Effector memory CD4-positive, alpha-beta T cell (primary cell): ENCODE data around the gene SLC7A6.

Experiments used
- DNase-seq, 3 donors: peaks; one replicate each; pipeline ENCODE4 v3.0.0-alpha.2; 2020
- H3K27ac ChIP-seq: 2 replicates; pipeline ENCODE4 v1.7.0; 2013; ENCODE audit warnings: mild to moderate bottlenecking, low read length, moderate library complexity; ENCODE audit not compliant: insufficient read depth, poor library complexity, severe bottlenecking
- H3K27me3 ChIP-seq: replicated peaks from 2 replicates; pipeline ENCODE4 v1.7.0; 2013; ENCODE audit warnings: mild to moderate bottlenecking, low read length; ENCODE audit not compliant: insufficient read depth, control insufficient read depth, poor library complexity, severe bottlenecking
- H3K36me3 ChIP-seq: 2 replicates; pipeline ENCODE4 v1.7.0; 2013; ENCODE audit warnings: mild to moderate bottlenecking, low read length, moderate library complexity; ENCODE audit not compliant: control insufficient read depth, insufficient read depth
- H3K4me1 ChIP-seq: 2 replicates; pipeline ENCODE4 v1.7.0; 2013; ENCODE audit warnings: low read length, mild to moderate bottlenecking; ENCODE audit not compliant: control insufficient read depth, insufficient read depth, poor library complexity, severe bottlenecking
- H3K4me3 ChIP-seq: 2 replicates; pipeline ENCODE4 v1.7.0; 2013; ENCODE audit warnings: low read length, low read depth, mild to moderate bottlenecking; ENCODE audit not compliant: insufficient read depth, poor library complexity, severe bottlenecking
- H3K9me3 ChIP-seq: 2 replicates; pipeline ENCODE4 v1.7.0; 2013; ENCODE audit warnings: mild to moderate bottlenecking, low read length, moderate library complexity; ENCODE audit not compliant: control insufficient read depth

Gene SLC7A6

DNA sequence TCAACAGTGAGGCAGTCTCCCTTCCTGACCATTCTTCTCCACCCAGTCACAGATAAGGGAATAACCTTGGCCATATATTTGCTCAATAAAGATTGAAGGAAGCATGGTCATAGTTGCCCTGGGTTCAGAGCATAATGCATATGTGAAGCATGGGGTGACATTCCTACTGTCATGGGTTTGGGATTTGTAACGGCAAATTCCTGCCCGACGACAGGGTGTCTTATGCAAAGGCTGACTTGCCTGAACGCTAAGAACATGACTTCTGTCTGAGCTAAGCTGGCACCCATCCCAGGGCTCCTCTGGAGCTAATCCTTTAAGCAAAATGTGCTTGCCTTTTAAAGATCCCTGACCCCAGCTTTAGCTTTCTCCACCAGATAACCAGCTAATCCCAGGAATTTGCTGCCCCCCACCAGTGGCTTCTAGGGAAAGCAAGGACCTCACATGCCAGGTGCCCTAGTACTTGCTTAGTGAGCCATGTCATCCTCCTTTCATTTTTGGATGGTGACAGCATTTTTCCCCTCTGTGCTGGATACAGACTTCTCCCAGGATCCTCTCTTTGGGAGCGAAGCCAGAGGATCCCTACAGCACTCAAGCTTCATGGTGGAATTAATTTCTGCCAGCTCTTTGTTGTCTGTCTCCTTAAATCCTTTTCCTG, 34.7 kb downstream of the SLC7A6 start:
- DNase-seq: no peak
- Histone ChIP-seq H3K4me1 (no peaks in the 10 kb centered on the region), H3K27ac (no peak overlapping the region), H3K27me3 (no peaks in the 10 kb centered on the region), H3K4me3 (no peak overlapping the region), H3K36me3 (peaks cover 93% of the 10 kb centered on the region), H3K9me3 (no peaks in the 10 kb centered on the region)

DNA sequence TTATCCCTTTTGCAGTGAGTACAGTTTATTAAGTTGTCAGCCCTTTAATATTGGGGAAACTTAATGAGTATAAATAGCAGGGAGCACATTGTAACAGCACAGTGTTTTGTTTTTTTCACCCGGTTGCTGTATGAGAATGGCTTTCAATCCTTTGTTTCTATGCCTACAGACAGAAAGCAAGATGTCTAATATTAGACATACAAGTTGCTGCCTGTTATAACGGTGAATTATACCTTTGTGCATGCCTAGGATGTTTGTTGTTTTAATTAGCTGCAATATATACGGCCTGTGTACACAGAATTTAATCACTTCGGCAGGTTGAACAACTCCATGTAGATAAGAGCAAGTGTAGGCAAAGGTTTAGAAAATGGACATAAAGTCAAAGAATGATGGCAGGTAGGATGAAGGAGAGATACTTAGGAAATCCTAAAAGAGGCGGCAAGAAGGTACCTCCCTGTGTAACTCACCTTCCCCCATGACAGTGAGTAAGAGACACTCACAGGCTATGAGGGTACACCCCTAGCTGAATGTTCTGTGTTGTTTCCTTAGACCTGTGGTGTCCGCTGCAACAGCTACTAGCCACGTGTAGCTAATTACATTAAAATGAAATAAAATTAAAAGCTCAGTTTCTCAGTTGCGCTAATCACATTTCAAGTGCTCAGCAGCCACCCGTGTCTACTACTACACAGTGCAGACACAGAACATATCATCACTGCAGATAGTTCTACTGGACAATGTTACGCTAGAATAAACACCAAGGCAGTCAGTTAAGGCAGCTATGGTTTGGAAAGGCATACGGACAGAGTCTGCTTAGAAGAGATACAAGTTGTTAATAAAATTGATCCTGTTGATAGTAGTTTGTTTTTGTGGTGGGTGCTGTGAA, 35.5 kb downstream of the SLC7A6 start:
- H3K36me3 ChIP-seq: peaks cover 93% of the 10 kb centered on the region
- no peaks in the 10 kb centered on the region for H3K4me1 ChIP-seq
- H3K4me3 ChIP-seq: no peak overlapping the region

DNA sequence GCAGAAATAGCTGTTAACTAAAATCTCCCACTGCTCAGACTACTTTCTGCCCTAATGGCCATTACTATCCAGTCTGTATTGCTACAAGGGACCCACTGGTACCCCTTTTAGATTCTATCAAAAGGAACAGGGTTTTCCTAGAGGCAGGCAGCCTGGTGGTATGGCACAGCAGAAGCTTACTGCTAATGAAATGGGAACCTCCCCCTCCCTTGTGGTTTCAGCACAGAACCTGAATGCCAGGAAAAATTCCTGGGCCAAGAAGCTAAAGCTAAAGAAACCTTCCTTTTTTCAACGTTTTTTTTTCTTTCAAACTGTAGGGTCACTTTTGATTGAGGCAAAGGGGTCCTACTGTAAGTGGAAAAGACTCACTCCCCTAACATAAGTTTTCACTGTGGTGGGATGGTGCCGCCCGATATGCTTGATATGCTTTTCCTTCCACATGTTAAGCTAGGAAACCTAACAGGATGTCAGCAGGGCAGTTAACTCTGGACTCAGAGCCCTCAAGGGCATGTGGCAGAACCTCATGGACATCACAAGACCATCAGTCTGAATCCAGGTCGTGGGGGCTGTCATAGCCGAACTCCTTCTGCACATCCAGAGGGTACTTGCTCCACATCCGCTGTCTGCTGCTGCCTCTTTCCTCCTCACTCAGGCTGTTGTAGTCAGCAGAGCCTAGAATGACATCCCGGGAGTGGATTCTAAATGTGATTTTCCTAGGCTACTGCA, 36.6 kb downstream of the SLC7A6 start:
- peaks cover 92% of the 10 kb centered on the region for H3K36me3 ChIP-seq
- no peak overlapping the region for H3K27ac ChIP-seq
- H3K4me1 ChIP-seq: no peaks in the 10 kb centered on the region

More for the DNA sequence above, 35.5 kb downstream of the SLC7A6 start:
- Histone ChIP-seq H3K27me3 (no peaks in the 10 kb centered on the region), H3K27ac (no peak overlapping the region), H3K9me3 (no peaks in the 10 kb centered on the region)
- no peak for DNase-seq

DNA sequence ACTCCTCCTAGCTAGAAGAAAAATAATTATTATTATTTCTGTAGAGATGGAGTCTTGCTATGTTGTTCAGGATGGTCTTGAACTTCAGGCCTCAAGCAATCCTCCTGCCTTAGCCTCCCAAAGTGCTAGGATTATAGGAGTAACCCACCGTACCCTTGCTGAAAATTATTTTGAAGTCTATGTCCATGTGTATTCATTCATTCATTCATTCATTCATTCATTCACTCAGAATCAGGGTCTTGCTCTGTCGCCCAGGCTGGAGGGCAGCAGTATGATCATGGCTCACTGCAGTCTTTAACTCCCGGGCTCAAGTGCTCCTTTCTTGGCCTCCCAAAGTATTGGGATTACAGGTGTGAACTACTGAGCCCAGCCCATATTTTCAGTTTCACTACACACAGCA, 42.3 kb downstream of the SLC7A6 start:
- Histone ChIP-seq H3K4me3 (no peak overlapping the region), H3K27me3 (no peaks in the 10 kb centered on the region), H3K9me3 (no peaks in the 10 kb centered on the region), H3K36me3 (peaks cover 57% of the 10 kb centered on the region), H3K4me1 (peaks cover 10% of the 10 kb centered on the region), H3K27ac (no peak overlapping the region)
- no peak for DNase-seq

More for the DNA sequence above, 36.6 kb downstream of the SLC7A6 start:
- no peak for DNase-seq
- Histone ChIP-seq H3K27me3 (no peaks in the 10 kb centered on the region), H3K4me3 (no peak overlapping the region), H3K9me3 (no peaks in the 10 kb centered on the region)

DNA sequence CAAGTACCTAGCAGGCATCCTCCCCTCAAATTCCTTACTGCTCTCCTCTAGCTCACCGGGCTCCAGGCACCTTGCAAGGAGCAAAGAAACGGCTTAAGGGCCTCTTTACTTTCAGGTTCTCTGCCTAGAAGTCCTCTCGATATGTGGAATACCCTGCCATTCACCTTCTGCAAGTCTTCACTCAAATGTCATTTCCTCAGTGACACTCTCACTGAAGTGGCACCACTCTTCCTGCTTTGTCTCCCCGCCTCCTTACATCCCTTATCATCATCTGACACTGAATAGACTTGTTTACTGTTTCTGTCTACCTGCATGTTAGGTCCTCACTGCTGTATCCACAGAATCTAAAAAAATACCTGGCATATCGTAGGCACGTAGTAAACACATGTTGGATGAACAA, 45.5 kb downstream of the SLC7A6 start:
- H3K36me3 ChIP-seq: peaks cover 30% of the 10 kb centered on the region
- no peaks in the 10 kb centered on the region for H3K9me3 ChIP-seq
- H3K27ac ChIP-seq: peak overlapping the region; percentile 84
- peaks cover 13% of the 10 kb centered on the region for H3K4me1 ChIP-seq
- peak overlapping the region; percentile 88 for H3K4me3 ChIP-seq
- no peaks in the 10 kb centered on the region for H3K27me3 ChIP-seq
- DNase-seq: no peak

DNA sequence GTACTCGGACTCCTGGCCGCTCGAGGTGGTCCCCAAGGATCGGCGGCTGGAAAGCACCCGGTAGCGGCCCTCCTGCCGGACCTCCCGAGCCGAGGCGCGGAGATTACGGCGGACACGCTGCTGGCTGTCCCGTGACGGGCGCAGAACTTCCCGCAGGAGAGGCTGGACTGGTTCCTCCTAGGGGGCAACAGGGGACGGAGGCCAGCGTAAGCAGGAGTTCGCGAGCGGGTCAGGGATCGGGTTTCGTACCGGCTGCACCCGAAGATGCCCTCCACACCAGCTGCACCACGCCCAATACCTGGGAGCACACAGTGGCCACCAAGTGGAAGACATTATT, 46.1 kb downstream of the SLC7A6 start:
- peaks cover 13% of the 10 kb centered on the region for H3K4me1 ChIP-seq
- no peak for DNase-seq
- peaks cover 24% of the 10 kb centered on the region for H3K36me3 ChIP-seq
- H3K4me3 ChIP-seq: peak overlapping the region; percentile 88
- peak overlapping the region; percentile 84 for H3K27ac ChIP-seq
- H3K9me3 ChIP-seq: no peaks in the 10 kb centered on the region
- H3K27me3 ChIP-seq: no peaks in the 10 kb centered on the region

DNA sequence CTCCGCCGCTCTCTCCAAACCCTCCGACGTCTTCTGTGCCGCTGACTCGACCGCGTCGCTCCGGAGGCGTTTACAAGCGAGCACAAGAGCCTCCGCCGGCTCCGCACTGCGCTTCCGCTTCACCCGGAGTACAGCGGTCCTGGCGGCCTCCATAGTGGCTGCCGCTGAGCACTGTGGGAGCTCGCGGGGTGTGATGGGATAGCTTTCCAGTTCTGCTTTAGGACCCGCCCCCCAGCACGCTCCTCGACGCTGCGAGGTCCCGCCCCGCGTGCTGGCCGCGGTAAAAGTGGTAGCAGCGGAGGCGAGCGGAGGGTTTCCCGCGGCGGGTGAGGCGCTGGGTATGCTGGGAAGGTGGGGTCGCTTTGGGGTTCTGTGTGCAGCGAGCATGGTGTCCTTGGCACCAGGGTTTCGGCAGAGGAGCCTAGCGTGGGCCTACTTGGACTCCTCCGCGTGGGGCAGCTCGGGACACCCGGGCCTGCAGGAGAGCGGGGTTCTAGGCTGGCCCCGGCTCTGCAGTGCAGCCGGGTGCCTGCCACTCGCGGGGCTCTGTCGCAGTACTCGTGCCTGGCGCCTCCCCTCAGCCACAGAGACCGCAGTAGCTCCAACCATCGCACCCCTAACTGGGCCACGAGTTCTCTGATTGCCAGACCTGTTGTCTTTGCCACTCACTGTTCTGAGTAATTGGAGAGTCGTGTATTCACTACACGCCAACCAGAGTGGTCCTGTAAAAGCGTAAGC, 46.6 kb downstream of the SLC7A6 start, which contains the start of the genes PRMT7 and SLC7A6OS:
TSS of gene PRMT7 (plus strand) at position 246 of the 738 bp plus-strand sequence. CDS start 4,961 bp downstream, outside the sequence.
TSS of gene SLC7A6OS (minus strand) at position 173 of the 738 bp plus-strand sequence. CDS start at position 153, 20 bp downstream.
- Histone ChIP-seq H3K36me3 (peaks cover 26% of the 10 kb centered on the region), H3K9me3 (no peaks in the 10 kb centered on the region), H3K27ac (peak within 1 kb of the TSS; percentile 84), H3K4me1 (peaks cover 13% of the 10 kb centered on the region), H3K4me3 (peak within 1 kb of the TSS; percentile 88), H3K27me3 (no peaks in the 10 kb centered on the region)
- DNase-seq: peak; percentile 84 to 90 (median 89)

DNA sequence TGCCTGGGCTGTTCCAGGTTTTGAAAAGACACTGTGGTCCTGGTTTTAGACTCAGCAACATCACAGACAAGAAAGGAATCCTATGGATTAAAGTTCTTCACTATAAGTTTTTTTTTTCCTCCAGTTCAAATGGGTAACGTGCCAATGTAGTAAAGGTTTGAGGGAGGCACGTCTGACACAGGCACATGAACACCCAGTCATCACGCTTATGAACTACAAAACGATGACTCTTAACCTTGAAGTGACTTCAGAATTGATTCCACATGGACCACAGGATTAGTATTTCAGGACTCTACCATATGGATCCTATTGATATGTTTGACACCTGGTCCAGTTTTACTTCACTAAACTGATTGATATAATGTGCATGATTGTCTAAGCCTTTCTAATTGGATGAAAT, 48.8 kb downstream of the SLC7A6 start:
- H3K36me3 ChIP-seq: peaks cover 17% of the 10 kb centered on the region
- H3K4me1 ChIP-seq: peaks cover 13% of the 10 kb centered on the region
- no peaks in the 10 kb centered on the region for H3K9me3 ChIP-seq
- no peak for DNase-seq
- no peak overlapping the region for H3K4me3 ChIP-seq
- H3K27ac ChIP-seq: no peak overlapping the region
- no peaks in the 10 kb centered on the region for H3K27me3 ChIP-seq

DNA sequence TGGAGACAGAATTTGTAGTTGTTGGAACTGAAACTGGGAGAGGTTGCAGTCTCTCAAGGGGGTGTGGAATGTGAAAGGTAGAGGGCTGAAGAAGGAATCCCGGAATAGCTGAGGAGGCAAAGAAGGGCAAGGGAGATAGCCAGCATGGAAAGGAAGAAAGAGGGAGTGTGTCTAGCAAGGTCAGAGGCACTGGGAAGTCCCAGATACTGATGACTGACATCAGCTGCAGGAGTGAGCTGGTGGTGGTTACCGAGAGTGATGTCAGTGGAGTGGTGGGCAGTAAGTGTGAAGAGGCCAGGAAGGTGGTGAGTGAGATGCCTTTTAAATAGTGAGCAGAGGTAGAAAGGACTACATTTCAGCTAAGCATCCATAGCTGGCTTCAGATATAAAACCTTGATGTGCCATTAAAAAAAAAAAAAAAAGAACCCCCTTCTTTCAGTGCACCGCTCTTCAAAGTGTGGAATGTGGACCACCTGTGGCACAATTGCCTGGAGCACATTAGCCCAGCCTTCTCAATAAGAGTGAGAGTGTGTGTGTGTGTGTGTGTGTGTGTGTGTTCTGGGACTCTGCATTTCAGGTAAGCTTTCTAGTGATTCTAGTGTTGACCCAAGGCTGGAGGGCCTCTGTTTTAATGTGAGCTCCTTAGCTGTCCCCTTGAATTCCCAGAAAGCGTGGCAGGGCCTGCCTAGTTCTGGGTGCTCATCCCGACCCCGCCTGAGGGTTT, 55.0 kb downstream of the SLC7A6 start:
- no peak for DNase-seq
- Histone ChIP-seq H3K27ac (no peak overlapping the region), H3K9me3 (no peaks in the 10 kb centered on the region), H3K36me3 (peaks cover 38% of the 10 kb centered on the region), H3K27me3 (no peaks in the 10 kb centered on the region), H3K4me3 (no peak overlapping the region), H3K4me1 (no peaks in the 10 kb centered on the region)
